HG02678 (cell line): Measurements from ENCODE around the gene ZNF423.

Experiments
- ATAC-seq: cut with Tn5 transposase; IDR thresholded peaks from one replicate; pipeline ENCODE4 v1.9.1; 2021; ENCODE audit warnings: mild to moderate bottlenecking, moderate library complexity; ENCODE audit not compliant: unreplicated experiment

The ZNF423 gene

GRCh38 chr16:49488336-49488735 lies 367.6 kb downstream of the ZNF423 start:
- ATAC-seq, result no peak

GRCh38 chr16:49487746-49488145 lies 368.2 kb downstream of the ZNF423 start:
- no peak for ATAC-seq

GRCh38 chr16:49486400-49486799 lies 369.5 kb downstream of the ZNF423 start:
- ATAC-seq, result no peak

GRCh38 chr16:49485663-49486062 lies 370.2 kb downstream of the ZNF423 start:
- ATAC-seq, result no peak

- ATAC-seq, result no peak
Measured at GRCh38 chr16:49484936-49485335, 371.0 kb downstream of the ZNF423 start.

GRCh38 chr16:49484451-49484849 lies 371.5 kb downstream of the ZNF423 start:
- ATAC-seq, result peak; percentile 87

GRCh38 chr16:49483651-49484450 lies 372.1 kb downstream of the ZNF423 start:
- ATAC-seq, result no peak

- ATAC-seq, result no peak
Measured at GRCh38 chr16:49483251-49483650, 372.7 kb downstream of the ZNF423 start.

GRCh38 chr16:49482690-49483089 lies 373.2 kb downstream of the ZNF423 start:
- ATAC-seq, result no peak

- ATAC-seq, result no peak
Measured at GRCh38 chr16:49478616-49479015, 377.3 kb downstream of the ZNF423 start.

GRCh38 chr16:49478107-49478506 lies 377.8 kb downstream of the ZNF423 start:
- no peak for ATAC-seq

- no peak for ATAC-seq
Measured at GRCh38 chr16:49477250-49477895, 378.5 kb downstream of the ZNF423 start.

GRCh38 chr16:49474741-49475140 lies 381.2 kb downstream of the ZNF423 start:
- ATAC-seq, result no peak

GRCh38 chr16:49473773-49474172 lies 382.1 kb downstream of the ZNF423 start:
- no peak for ATAC-seq

- ATAC-seq, result no peak
Measured at GRCh38 chr16:49473131-49473530, 382.8 kb downstream of the ZNF423 start.

GRCh38 chr16:49472598-49472997 lies 383.3 kb downstream of the ZNF423 start:
- no peak for ATAC-seq

GRCh38 chr16:49471038-49471727 lies 384.7 kb downstream of the ZNF423 start:
- ATAC-seq, result no peak

- no peak for ATAC-seq
Measured at GRCh38 chr16:49470513-49470991, 385.4 kb downstream of the ZNF423 start.

- ATAC-seq, result no peak
Measured at GRCh38 chr16:49469930-49470451, 385.9 kb downstream of the ZNF423 start.

GRCh38 chr16:49469311-49469670 lies 386.6 kb downstream of the ZNF423 start:
- no peak for ATAC-seq

- ATAC-seq, result no peak
Measured at GRCh38 chr16:49468611-49469310, 387.2 kb downstream of the ZNF423 start.
